Colonic mucosa (tissue), 4 donors: ENCODE results near the gene PPP1R13B. TPM values are rescaled to one million over a fixed set of nuclear protein-coding genes. Genes with fewer than 3 reads are reported as not detected.

Experiments used
- DNase-seq: peaks from one replicate; pipeline ENCODE4 v3.0.0-alpha.2; 2020
- H3K27ac ChIP-seq: fragments of 200-600 bp; one replicate; pipeline ENCODE4 v1.8.0; 2021
- H3K27me3 ChIP-seq: fragments of 200-600 bp; one replicate; pipeline ENCODE4 v1.8.0; 2021
- H3K36me3 ChIP-seq: fragments of 200-600 bp; one replicate; pipeline ENCODE4 v1.8.0; 2021
- H3K4me1 ChIP-seq: fragments of 200-600 bp; one replicate; pipeline ENCODE4 v1.8.0; 2021; ENCODE audit warnings: mild to moderate bottlenecking
- H3K4me3 ChIP-seq: fragments of 200-600 bp; one replicate; pipeline ENCODE4 v1.8.0; 2021
- H3K9ac ChIP-seq, 2 donors: one replicate each; pipeline ENCODE4 v1.7.0; 2013; ENCODE audit warnings: control low read depth in 2 of 2, low read depth in 2 of 2, low read length in 2 of 2
- H3K9me3 ChIP-seq: fragments of 200-600 bp; one replicate; pipeline ENCODE4 v1.8.0; 2021
- intact Hi-C: fragments of 100-400 bp; cut with DNase I; formaldehyde crosslinking; loops from one replicate; pipeline ENCODE4 v1.14.1; 2022
- total RNA-seq, 2 donors: library from RNA; stranded (reverse); fragmentation: NEBNext Ultra II Directional in 1 of 2; extraction: Animal tissue kit (Norgen Biotek cat#: 25700) in 1 of 2; gene quantifications; one replicate each; pipeline ENCODE4 v1.2.1, GENCODE V29; 2021
- TF ChIP-seq, protein P1 (sequence below): fragments of 200-600 bp; IDR thresholded peaks from one replicate; pipeline ENCODE4 v1.8.0; 2022; ENCODE audit warnings: antibody characterized with exemption, mild to moderate bottlenecking
- donor health status: healthy.
- donor health status: DM: no; HTN: no; CAD: no.
- donor health status: DM: no; HTN: no; CAD: no.

The PPP1R13B gene
- total RNA-seq, 2 donors from 2014 or later, result 41.1 to 48.3 TPM

DNA sequence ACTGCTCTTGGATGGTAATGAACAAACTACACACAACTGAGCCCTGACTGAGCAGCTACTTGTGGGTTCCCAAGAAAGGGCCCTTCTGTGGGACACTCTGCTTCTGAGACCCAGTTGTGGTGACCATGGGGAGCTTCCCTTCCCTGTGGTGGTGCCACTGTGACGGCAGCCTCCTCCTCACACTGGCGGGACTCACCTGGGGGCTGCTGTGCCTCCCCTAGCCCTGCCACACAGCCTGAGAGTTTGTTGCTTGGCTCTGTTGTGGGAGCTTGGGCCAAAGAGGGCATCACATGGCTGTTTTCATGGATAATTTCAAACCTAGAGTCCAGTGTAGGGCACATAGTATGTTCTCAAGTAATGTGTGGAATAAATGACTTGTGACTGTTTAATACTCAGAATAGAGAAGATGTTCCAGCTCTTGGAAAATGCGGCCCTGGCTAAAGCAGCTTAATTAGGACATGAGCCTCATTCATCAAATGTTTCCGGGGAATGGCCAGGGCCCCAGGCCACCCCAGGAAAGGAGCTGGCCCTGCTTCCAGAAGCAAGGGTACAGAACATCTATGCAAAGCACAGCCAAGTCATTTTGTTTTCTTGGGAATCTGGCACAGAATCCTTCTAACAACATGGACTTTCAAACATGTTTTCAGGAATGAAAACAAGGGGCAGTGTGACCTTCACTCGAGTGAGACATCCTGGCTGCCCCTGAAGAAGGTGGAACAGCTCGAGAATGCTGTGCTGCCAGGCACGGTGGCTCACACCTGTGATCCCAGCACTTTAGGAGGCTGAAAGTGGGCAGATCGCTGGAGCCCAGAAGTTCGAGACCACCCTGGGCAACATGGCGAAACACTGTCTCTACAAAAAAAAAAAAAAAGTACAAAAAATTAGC lies 110.6 kb downstream of the PPP1R13B start:
- H3K4me1 ChIP-seq, result no peaks in the 10 kb centered on the region
- no peak for DNase-seq
- intact Hi-C loops, result no loop called here
- no peaks in the 10 kb centered on the region for H3K27me3 ChIP-seq
- peaks cover 11% of the 10 kb centered on the region for H3K36me3 ChIP-seq
- no peak overlapping the region for H3K9ac ChIP-seq
- no peak overlapping the region for H3K4me3 ChIP-seq
- no peak overlapping the region for H3K27ac ChIP-seq
- TF ChIP-seq, protein P1, sequence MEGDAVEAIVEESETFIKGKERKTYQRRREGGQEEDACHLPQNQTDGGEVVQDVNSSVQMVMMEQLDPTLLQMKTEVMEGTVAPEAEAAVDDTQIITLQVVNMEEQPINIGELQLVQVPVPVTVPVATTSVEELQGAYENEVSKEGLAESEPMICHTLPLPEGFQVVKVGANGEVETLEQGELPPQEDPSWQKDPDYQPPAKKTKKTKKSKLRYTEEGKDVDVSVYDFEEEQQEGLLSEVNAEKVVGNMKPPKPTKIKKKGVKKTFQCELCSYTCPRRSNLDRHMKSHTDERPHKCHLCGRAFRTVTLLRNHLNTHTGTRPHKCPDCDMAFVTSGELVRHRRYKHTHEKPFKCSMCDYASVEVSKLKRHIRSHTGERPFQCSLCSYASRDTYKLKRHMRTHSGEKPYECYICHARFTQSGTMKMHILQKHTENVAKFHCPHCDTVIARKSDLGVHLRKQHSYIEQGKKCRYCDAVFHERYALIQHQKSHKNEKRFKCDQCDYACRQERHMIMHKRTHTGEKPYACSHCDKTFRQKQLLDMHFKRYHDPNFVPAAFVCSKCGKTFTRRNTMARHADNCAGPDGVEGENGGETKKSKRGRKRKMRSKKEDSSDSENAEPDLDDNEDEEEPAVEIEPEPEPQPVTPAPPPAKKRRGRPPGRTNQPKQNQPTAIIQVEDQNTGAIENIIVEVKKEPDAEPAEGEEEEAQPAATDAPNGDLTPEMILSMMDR, result no peak
- no peaks in the 10 kb centered on the region for H3K9me3 ChIP-seq

DNA sequence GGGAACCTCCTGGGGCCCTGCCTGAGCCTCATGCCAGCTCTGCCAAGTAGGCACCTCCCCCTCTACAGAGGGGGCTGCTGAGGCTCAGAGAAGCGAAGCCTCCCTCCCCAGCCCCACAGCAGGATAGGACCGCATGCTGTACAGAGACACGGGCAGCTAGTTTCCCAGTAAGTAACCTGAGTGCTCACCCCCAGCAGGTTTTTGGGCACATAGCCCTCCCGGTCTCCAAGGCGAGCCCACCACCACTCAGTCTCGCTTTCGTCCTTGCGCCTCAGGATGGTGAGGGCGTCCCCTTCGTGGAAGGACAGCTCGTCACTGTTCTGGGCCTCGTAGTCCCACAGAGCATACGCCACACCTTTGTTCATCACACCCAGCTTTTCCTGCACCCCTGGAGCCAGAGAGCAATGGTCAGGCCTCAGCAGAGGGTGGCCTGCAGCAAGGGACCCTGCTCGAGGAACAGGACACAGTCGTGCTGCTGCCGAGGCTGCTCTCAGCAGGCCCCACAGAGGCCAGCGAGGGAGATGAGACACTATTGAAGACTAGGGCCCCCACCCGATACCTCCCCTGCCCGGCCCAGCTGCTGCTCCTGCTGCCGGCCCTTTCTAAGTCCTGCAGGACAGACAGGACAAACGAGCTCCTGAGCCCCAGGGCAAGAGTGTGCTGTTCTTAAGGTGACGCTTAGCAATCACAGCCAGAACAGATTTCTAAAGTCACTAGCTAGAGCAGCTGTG lies 111.4 kb downstream of the PPP1R13B start:
- Histone ChIP-seq H3K36me3 (peaks cover 12% of the 10 kb centered on the region), H3K9ac (no peak overlapping the region), H3K27me3 (no peaks in the 10 kb centered on the region), H3K27ac (no peak overlapping the region), H3K4me1 (no peaks in the 10 kb centered on the region), H3K9me3 (no peaks in the 10 kb centered on the region), H3K4me3 (no peak overlapping the region)
- intact Hi-C loops, result no loop called here
- TF ChIP-seq, protein P1, result no peak
- DNase-seq, result no peak

DNA sequence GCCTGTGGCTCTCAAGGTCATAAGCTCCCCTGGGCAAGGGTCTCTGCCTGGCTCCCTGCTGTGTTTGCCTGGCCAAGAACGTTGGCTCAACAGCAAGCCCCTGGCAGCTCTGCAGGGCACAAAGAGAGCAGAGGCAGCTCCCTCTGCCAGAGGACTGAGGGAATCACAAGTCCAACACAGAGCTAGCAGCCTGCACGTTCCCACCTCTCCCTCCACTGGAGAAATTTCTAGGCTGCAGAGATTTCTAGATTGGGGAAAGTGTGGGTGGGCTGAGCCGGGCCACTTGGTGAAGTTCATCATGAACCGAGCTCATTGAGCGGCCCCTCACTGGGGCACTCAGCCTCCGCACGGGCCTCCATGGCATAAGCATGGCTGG lies 111.9 kb downstream of the PPP1R13B start:
- H3K27ac ChIP-seq, result no peak overlapping the region
- H3K4me3 ChIP-seq, result no peak overlapping the region
- TF ChIP-seq, protein P1, result no peak
- DNase-seq, result no peak
- intact Hi-C loops, result no loop called here
- no peaks in the 10 kb centered on the region for H3K27me3 ChIP-seq
- no peaks in the 10 kb centered on the region for H3K9me3 ChIP-seq
- no peaks in the 10 kb centered on the region for H3K4me1 ChIP-seq
- no peak overlapping the region for H3K9ac ChIP-seq
- peaks cover 12% of the 10 kb centered on the region for H3K36me3 ChIP-seq

GRCh38 chr14:103735022-103735421 lies 112.4 kb downstream of the PPP1R13B start:
- Histone ChIP-seq H3K4me1 (no peaks in the 10 kb centered on the region), H3K27me3 (no peaks in the 10 kb centered on the region), H3K4me3 (no peak overlapping the region), H3K9me3 (no peaks in the 10 kb centered on the region), H3K9ac (no peak overlapping the region), H3K27ac (no peak overlapping the region), H3K36me3 (peaks cover 12% of the 10 kb centered on the region)
- TF ChIP-seq, protein P1, result no peak
- intact Hi-C loops, result no loop called here
- no peak for DNase-seq

- TF ChIP-seq, protein P1, result no peak
- no peak overlapping the region for H3K27ac ChIP-seq
- no peak for DNase-seq
- H3K4me1 ChIP-seq, result no peaks in the 10 kb centered on the region
- H3K4me3 ChIP-seq, result no peak overlapping the region
- no peaks in the 10 kb centered on the region for H3K9me3 ChIP-seq
- intact Hi-C loops, result no loop called here
- no peak overlapping the region for H3K9ac ChIP-seq
- H3K27me3 ChIP-seq, result no peaks in the 10 kb centered on the region
- peaks cover 12% of the 10 kb centered on the region for H3K36me3 ChIP-seq
Observed at GRCh38 chr14:103734081-103734888, 113.1 kb downstream of the PPP1R13B start.
